Panc1 (cell line): ENCODE results near the gene MYH8. TPM values are rescaled to one million over a fixed set of nuclear protein-coding genes. Genes with fewer than 3 reads are reported as not detected.

Experiments used
- ATAC-seq: fragments of 200-7000 bp; cut with Tn5 transposase; 2 replicates; pipeline ENCODE4 v1.9.1; 2020; ENCODE audit warnings: mild to moderate bottlenecking, moderate library complexity
- BruUV-seq: library from RNA; stranded (reverse); fragments of 400-500 nt; replicated peaks from 2 replicates; lab custom pipeline; 2021; lab: Mats Ljungman, UMichigan
- CTCF ChIA-PET: fragments of 300-600 bp; sonication (Branson Sonifier 250); formaldehyde crosslinking; loops from one replicate; lab custom pipeline; 2022; ENCODE audit warnings: antibody characterized with exemption; lab: Charles Lee
- POLR2A ChIA-PET: fragments of 300-600 bp; sonication (Branson Sonifier 250); formaldehyde crosslinking; loops from one replicate; lab custom pipeline; 2022; ENCODE audit warnings: antibody characterized with exemption; lab: Charles Lee
- DNase-seq: peaks from one replicate; pipeline ENCODE4 v3.0.0-alpha.2; 2010; ENCODE audit warnings: low read depth, low spot score
- H3K27ac ChIP-seq: 2 replicates; pipeline ENCODE4 v1.5.1; 2011; ENCODE audit warnings: mild to moderate bottlenecking, low read length, inconsistent platforms
- H3K27me3 ChIP-seq: fragments of 200-500 bp; sonication (Bioruptor generic); 2 replicates; pipeline ENCODE4 v1.6.0; 2014; ENCODE audit warnings: low read length, inconsistent platforms; ENCODE audit not compliant: control insufficient read depth, insufficient read depth
- H3K36me3 ChIP-seq: fragments of 200-500 bp; sonication (Bioruptor generic); 2 replicates; pipeline ENCODE4 v1.5.1; 2014; ENCODE audit warnings: inconsistent platforms, mild to moderate bottlenecking, low read length, moderate library complexity; ENCODE audit not compliant: control insufficient read depth, insufficient read depth
- H3K4me1 ChIP-seq: 2 replicates; pipeline ENCODE4 v1.5.1; 2011; ENCODE audit warnings: inconsistent platforms, mild to moderate bottlenecking, low read length, moderate library complexity; ENCODE audit not compliant: control insufficient read depth, insufficient read depth
- H3K4me3 ChIP-seq, 2 experiments: 2 replicates each; pipeline ENCODE4 v1.5.1; 2011 to 2012; ENCODE audit warnings: low read depth in 2 of 2, low read length in 2 of 2, mild to moderate bottlenecking in 2 of 2, inconsistent platforms in 1 of 2, moderate library complexity in 1 of 2
- H3K9me3 ChIP-seq: fragments of 200-500 bp; sonication (Bioruptor generic); 2 replicates; pipeline ENCODE4 v1.5.1; 2014; ENCODE audit warnings: low read depth, mild to moderate bottlenecking, inconsistent platforms, low read length, moderate library complexity; ENCODE audit not compliant: control insufficient read depth, insufficient read depth
- CTCF ChIP-seq: fragments of 450-650 bp; IDR thresholded peaks from 2 replicates; pipeline ENCODE4 v1.5.1; 2017; ENCODE audit warnings: mild to moderate bottlenecking
- POLR2AphosphoS5 ChIP-seq: IDR thresholded peaks from 2 replicates; pipeline ENCODE4 v1.6.1; 2012; ENCODE audit warnings: mild to moderate bottlenecking, low read depth, low read length, moderate library complexity
- REST ChIP-seq, 2 experiments: IDR thresholded peaks; 2 replicates each; pipeline ENCODE4 v1.6.1; 2011 to 2012; ENCODE audit warnings: low read depth in 2 of 2, control low read depth in 1 of 2, low read length in 1 of 2, mild to moderate bottlenecking in 1 of 2, moderate library complexity in 1 of 2; ENCODE audit not compliant: insufficient read depth in 1 of 2
- SIN3A ChIP-seq: IDR thresholded peaks from 2 replicates; pipeline ENCODE4 v1.6.1; 2012; ENCODE audit warnings: low read depth, mild to moderate bottlenecking, low read length, moderate library complexity, borderline replicate concordance; ENCODE audit not compliant: insufficient read depth
- TCF7L2 ChIP-seq: IDR thresholded peaks from 2 replicates; pipeline ENCODE4 v1.6.1; 2011; ENCODE audit warnings: mild to moderate bottlenecking, low read depth, low read length, inconsistent platforms
- in situ Hi-C: cut with HindIII; loops from 2 replicates; pipeline ENCODE4 v1.10.0; 2016; ENCODE audit warnings: low sequenced_read_pairs, low pct_unique_long_range_greater_than_20kb
- intact Hi-C: fragments of 100-400 bp; cut with micrococcal nuclease; formaldehyde crosslinking; loops from one replicate; pipeline ENCODE4 v1.10.0; 2022; ENCODE audit not compliant: unreplicated experiment
- total RNA-seq: library from RNA; stranded (reverse); gene quantifications from one replicate; pipeline ENCODE4 v1.2.1, GENCODE V29; 2021; ENCODE audit not compliant: unreplicated experiment

Gene MYH8
- total RNA-seq, 1 experiment from 2014 or later: not detected

- H3K4me3 ChIP-seq: no peak overlapping the region
- DNase-seq (no peak), ATAC-seq (no peak)
- no peaks in the 10 kb centered on the region for H3K36me3 ChIP-seq
- no peaks in the 10 kb centered on the region for H3K4me1 ChIP-seq
- H3K9me3 ChIP-seq: no peaks in the 10 kb centered on the region
- CTCF ChIA-PET: no interaction called here
- H3K27me3 ChIP-seq: no peaks in the 10 kb centered on the region
- H3K27ac ChIP-seq: no peak overlapping the region
- in situ Hi-C loops: no loop called here
- BruUV-seq: no TSS peak
- TF ChIP-seq CTCF: no peak
- no peak for TF ChIP-seq SIN3A
- no peak for TF ChIP-seq REST (IDR thresholded peaks at IDR 0.05; ENCODE audit: insufficient read depth in 1 of 2, low read depth in 2 of 2, low read length in 1 of 2)
- no peak for TF ChIP-seq TCF7L2
- POLR2A ChIA-PET: no interaction called here
- intact Hi-C loops: no loop called here
Observed at GRCh38 chr17:10385871-10386270, 35.9 kb downstream of the MYH8 start.

- POLR2A ChIA-PET: no interaction called here
- H3K4me3 ChIP-seq: no peak overlapping the region
- no peaks in the 10 kb centered on the region for H3K4me1 ChIP-seq
- CTCF ChIA-PET: no interaction called here
- no peaks in the 10 kb centered on the region for H3K9me3 ChIP-seq
- intact Hi-C loops: no loop called here
- no peak for TF ChIP-seq REST (IDR thresholded peaks at IDR 0.05; ENCODE audit: insufficient read depth in 1 of 2, low read depth in 2 of 2, low read length in 1 of 2)
- TF ChIP-seq CTCF: no peak
- no peak for TF ChIP-seq TCF7L2
- no peak for TF ChIP-seq POLR2AphosphoS5
- TF ChIP-seq SIN3A: no peak
- DNase-seq (no peak), ATAC-seq (no peak)
- in situ Hi-C loops: no loop called here
- BruUV-seq: no TSS peak
- H3K36me3 ChIP-seq: no peaks in the 10 kb centered on the region
- no peaks in the 10 kb centered on the region for H3K27me3 ChIP-seq
- no peak overlapping the region for H3K27ac ChIP-seq
Observed at GRCh38 chr17:10384175-10384574, 37.6 kb downstream of the MYH8 start.
